PC-9 (cell line): ENCODE data around the gene ADAMTS10.

Source experiments
- EZH2 ChIP-seq: fragments of 200-600 bp; sonication (generic); IDR thresholded peaks from 2 replicates; pipeline ENCODE4 v1.8.0; 2017; ENCODE audit warnings: antibody characterized with exemption, low read depth
- TF ChIP-seq, protein P1 (sequence below): fragments of 200-600 bp; sonication (generic); conservative IDR thresholded peaks from 2 replicates; pipeline ENCODE4 v1.6.1; 2017; ENCODE audit warnings: mixed run types, antibody characterized with exemption, mild to moderate bottlenecking, moderate library complexity

DNA sequence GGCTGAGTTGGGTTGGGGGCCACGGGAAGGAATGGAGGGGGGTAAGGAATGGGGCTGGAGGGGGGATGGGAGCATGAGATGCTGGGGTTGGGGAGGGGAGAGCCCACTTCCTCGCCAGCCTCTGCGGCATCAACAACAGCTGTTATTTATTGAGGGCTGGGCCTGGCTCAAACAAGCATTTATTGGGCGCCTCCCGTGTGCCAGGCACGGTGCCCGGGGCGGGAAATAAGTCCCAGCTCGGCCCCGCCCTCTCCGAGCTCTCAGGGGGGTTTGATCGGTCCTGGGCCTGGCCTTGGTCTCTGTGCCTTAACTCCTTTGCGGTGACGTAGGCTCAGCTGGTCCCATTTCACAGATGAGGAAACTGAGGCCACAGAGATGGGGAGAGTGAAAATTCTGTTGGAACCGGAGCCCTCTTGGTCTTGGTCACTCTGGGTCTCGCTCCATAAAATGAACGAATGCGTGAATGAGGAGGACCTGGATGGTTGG is 919 bp upstream of the ADAMTS10 start:
- TF ChIP-seq, protein P1, sequence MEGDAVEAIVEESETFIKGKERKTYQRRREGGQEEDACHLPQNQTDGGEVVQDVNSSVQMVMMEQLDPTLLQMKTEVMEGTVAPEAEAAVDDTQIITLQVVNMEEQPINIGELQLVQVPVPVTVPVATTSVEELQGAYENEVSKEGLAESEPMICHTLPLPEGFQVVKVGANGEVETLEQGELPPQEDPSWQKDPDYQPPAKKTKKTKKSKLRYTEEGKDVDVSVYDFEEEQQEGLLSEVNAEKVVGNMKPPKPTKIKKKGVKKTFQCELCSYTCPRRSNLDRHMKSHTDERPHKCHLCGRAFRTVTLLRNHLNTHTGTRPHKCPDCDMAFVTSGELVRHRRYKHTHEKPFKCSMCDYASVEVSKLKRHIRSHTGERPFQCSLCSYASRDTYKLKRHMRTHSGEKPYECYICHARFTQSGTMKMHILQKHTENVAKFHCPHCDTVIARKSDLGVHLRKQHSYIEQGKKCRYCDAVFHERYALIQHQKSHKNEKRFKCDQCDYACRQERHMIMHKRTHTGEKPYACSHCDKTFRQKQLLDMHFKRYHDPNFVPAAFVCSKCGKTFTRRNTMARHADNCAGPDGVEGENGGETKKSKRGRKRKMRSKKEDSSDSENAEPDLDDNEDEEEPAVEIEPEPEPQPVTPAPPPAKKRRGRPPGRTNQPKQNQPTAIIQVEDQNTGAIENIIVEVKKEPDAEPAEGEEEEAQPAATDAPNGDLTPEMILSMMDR, result no peak
- TF ChIP-seq EZH2, result no peak
